Stimulated activated CD8-positive, alpha-beta memory T cell treated with anti-CD3 and anti-CD28 coated beads, Interleukin-15, amount 100 ng/mL, for 1 hour (primary cell): ENCODE results near the gene PIP5KL1.

ENCODE experiments used
- DNase-seq: peaks from one replicate; pipeline ENCODE4 v3.0.0-alpha.2; 2020; ENCODE audit warnings: low read depth

Gene PIP5KL1

GRCh38 chr9:127871531-127871930 lies 59.0 kb downstream of the PIP5KL1 start:
- DNase-seq: no peak

DNA sequence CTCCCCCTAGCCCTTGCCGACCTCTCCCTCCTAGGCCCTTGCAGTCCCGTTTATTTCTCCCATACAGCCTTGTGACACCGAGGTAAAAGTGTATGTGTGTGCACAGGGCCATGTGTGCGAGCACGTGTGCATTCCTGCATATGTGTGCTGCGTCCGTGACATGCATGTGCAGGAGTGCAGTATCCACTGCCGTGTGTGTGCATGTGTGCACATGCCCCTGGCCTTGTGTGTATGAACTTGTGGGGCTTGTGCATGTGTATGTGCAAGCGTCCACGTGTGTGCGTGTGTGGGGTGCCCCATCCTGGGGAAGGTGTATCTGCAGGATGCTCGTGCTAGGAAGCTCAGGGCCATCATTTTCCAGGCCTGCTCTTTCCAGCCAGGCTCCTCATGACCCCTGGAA lies 59.7 kb downstream of the PIP5KL1 start:
- DNase-seq: no peak
